Fibroblast of skin of abdomen (primary cell): ENCODE results near the gene HTR2A.
A peak's percentile ranks its signal among the peaks of the same experiment; 100 is the strongest.
"Not testable (repeated sequence)": the region's sequence is repeated elsewhere in the genome, so short reads cannot be mapped to it uniquely, and the experiment has no call there.

ENCODE experiments used
- DNase-seq: peaks from one replicate; pipeline ENCODE4 v3.0.0-alpha.2; 2013

The HTR2A gene

DNA sequence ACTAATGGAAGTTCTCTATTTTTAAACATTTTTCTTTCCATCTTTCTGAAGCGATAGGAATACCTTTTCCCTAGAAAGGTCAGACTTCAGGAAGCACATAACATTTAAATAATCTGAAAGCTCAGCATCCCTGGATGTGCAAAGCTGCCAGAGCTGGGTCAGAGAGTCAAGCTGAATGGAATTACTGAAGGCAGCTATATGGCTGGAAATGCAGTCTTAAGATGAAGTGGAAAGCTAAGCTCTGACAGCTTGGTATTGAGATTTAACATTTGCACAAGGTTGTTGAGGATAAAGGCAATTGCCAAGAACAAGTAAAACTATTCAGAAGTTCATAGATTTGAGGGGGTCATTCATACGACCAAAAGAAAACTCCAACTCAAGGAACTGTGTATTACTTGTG lies 28.8 kb downstream of the HTR2A start:
- DNase-seq: no peak

DNA sequence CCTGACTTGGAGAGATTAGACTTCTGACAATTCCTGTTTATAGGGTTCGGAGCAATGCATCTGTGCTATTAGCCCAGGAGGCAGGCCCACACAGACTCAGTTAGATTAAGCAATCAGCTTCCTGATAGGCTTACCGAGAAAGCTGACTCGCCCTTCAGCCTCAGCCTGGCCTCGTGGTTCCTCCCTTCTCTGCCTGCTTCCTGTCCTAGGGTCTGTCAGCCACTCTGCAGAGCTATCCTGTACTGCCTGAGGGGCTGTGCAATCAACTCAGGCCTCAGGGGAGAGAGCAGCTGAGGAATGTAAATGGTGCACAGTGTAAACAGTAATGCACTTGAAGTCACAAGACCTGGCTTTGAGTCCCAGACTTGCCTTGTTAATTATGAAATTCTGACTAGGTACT lies 30.7 kb downstream of the HTR2A start:
- peak; percentile 38 for DNase-seq

DNA sequence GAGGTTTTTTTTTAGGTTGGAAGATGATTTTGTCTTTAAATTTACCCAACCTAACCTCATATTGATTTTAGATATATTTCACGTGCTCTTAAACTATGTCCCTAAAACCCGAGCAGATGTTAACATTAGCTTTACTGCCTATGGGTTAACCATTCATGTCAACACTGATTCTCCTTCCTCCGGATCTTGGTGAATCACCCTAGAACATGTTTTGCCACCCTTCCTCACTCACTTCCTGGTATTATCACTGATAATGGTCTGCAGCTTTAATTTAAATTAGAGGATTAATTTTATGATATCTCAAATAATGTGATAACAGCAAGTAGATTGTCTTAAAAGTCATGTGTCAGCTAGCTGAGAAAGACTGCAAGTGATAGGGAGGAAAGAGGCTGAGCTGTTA lies 31.9 kb downstream of the HTR2A start:
- DNase-seq: no peak

DNA sequence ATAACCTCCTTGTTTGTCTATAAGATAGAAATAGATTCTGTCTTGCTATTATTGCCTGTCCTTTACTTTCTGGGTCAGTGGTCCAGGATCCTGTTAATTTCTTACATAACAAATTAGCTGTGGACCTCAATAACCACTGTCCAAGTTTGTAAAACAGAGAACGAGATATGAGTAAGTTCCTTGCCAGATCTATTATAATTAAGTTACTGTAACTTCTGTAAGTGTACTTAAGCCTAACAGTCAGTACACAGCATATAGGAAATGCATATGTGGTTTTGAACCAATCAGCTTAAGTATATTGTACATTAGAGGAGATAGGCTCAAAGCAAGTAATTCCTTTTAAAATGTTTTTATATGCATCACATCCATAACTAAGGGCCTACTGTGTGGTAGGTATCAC lies 34.9 kb downstream of the HTR2A start:
- DNase-seq: no peak

DNA sequence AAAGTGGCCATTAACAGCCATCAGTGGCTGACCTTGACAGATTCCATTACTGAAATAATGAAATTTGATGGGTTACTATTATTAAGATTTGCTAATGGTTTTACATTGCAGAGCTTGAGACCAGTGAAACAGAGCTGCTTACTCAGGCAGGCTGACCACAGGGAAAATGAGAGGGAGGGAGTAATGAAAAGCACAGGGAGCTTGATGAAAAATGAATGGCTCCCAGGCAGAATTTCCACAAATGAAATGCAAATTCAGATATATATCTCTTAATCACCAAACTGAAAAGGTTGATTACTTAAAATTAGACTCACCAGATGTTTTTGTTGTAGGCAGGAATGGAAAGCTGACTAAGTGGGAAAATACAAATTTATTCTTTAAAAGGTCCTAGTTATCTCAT lies 36.1 kb downstream of the HTR2A start:
- peak; percentile 32 for DNase-seq

DNA sequence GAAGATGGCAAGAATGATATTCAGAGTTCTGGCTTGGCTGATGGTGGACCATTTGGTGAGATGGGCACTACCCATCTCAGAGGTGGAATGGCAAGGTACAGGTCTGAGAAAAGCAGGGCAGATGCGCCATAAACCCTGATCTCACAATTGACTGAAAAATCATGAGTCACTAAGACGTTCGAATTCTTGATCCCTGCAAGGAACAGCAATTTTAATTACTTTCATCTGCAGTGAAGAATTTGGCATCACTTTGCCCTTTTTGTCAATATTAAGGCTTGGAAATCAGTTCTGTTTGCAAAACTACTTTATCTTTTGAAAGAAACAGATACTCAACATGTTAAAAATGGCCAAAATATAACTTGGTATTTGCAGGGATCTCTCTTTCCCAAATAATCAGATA lies 38.1 kb downstream of the HTR2A start:
- peak; percentile 16 for DNase-seq

DNA sequence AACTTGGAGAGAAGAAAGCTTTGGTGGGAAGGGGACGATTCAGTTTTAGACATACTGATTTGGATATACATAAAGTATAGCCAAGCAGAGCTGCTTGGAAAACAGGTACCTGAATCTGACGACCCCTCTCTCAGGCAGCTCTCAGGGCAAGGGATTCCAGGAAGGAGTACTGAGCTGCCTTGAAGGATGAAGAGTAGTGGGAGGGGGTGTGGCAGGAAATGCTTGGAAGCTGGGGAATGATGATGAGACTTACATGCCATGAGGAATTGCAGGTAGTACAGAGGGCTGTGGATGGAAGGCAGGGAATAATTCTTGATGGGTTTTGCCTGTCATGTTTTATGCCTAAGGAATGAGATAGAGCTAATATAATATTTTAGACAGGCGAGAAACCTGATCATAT lies 38.7 kb downstream of the HTR2A start:
- no peak for DNase-seq

DNA sequence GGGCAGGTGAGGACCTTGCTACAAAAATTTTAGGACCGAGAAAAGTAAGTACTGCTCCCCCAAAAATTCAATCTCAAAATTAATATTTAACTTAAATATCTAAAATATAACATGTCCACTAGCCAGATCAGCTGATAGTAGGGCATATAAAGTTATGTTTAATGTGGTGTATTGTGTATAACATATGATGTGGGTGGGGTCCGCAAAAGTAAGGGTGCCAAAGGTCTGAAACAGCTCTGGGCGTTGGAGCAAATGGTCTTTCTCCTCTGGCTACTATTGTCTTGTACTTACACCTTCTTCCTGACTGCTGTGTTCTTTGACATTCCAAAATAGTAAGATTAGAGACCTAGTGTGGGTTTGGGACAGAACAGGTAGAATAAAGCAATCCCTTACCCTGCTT lies 41.2 kb downstream of the HTR2A start:
- no peak for DNase-seq

DNA sequence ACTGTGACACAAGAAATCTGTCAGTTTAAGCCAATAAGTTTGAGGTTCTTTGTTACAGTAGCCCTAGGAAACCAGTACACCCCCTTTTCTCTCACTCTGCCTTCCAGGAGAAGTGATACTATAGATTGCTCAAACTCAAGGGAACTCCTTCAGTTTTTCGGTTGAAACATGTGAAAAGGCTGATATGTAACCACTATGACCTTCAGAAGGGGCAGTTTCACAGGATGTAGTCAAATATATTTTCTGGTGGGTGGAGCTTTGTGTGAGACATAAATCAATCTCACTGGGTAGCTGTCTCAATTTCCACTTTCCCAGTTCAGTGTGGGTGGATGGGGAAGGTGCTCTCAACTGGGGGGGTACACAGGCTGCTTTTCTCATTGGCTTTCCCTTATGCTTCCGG lies 41.7 kb downstream of the HTR2A start:
- DNase-seq: no peak

DNA sequence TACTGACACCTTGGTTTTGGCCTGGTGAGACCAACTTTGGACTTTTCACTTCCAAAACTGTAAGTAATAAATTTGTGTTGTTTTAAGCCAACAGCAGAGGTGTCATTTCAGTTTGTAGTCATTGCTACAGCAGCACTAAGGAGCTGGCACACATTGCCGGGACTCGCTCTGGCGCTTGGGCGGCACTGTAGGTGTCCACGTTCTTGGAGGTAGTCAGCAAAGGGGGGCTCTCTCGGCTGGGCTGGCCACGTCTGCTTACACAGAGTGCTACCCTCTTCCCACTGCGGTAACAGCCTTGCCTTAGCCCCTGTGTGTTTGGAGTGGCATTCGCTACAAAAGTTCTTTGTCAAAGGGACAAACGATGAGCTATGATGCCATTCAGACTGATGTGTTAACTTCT lies 44.7 kb downstream of the HTR2A start:
- DNase-seq: no peak

DNA sequence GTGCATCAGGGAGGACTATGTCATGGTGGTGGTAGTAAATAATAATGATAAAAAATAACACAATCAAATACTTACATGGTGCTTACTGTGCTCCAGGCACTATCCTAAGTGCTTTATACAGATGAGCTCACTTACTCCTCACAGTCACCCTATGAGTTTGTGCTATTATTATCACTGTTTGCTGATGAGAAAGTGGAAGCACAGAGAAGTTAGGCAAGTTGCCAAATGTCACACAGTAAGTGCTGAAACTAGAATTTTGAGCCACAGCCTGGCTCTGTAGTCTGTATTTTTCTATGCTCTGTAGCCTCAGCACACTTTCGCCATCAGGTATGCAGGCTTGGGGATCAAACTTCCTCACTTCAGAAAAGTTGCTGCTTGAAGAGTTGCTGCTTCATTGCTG lies 46.6 kb downstream of the HTR2A start:
- no peak for DNase-seq

DNA sequence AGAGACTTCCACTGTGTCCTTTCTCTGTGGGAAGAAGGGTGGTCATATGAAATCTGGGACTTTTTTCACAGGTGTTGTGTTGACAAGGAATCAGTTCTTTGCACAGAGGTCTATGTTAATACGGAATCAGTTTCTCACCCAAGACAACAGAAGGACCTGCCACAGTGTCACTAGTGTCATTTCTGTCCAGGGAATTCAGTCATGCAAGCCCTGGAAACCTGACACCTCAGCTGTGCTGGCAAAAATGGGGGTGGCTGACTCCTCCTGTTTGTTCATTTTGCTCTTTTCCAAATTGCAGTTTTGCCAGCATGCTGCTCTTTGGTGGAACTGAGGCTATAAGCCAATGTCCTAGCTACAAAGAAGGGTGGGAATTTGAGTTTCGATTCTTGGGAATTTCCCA lies 50.1 kb downstream of the HTR2A start:
- no peak for DNase-seq

DNA sequence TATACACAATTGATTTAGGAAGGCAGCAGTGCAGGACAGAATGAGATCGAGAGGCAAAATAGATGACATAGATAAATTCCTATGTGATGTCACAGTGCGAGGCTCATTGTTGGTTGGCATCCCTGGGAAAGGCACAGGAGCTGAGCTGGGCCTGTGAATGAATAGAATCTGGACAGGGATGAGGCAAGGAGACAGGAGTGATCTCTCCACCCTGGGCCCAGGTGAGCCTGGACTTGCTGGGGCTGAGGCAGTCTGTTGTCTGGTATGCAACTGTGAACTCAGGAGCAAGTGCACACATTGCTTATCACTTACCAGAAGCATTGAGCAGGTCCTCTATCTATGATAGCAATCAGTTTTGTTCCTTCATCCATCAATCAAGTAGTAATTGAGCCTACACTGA lies 51.7 kb downstream of the HTR2A start:
- DNase-seq: no peak

DNA sequence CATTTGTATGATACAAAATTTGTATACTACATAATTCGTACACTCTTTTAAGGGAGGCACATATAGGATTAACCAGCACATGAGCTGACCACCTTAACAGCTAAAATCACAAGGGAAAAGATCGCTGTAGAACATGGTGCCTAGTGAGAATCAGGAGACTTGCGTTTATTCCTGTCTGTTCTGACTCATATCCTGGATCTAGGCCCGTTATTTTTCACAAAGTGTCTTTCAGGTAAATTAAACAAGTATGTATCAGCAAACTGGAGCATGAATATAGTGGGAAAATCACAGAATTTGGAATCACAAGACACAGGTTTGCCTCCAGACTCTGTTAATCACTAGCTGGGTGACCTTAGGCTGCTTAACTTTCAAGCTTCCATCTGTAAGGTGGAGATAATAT lies 52.4 kb downstream of the HTR2A start:
- DNase-seq: no peak

DNA sequence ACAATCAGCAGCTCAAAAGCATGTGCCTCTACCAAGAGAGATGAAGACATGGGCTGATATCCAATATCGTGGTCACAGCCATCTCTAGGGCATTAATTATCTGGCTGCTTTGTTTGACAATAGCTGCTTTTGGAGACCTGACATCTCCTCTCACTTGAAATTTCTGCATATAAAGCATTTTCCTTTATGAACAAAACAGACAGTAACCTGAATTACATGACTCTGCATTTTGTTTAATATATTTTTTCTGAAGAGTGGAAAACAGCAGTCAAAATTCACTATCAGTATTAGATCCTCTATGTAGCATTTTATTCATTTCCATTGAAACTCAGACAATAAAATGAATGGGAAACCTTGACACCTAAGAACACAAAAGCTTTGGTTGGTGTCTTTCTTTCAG lies 57.5 kb downstream of the HTR2A start:
- no peak for DNase-seq

DNA sequence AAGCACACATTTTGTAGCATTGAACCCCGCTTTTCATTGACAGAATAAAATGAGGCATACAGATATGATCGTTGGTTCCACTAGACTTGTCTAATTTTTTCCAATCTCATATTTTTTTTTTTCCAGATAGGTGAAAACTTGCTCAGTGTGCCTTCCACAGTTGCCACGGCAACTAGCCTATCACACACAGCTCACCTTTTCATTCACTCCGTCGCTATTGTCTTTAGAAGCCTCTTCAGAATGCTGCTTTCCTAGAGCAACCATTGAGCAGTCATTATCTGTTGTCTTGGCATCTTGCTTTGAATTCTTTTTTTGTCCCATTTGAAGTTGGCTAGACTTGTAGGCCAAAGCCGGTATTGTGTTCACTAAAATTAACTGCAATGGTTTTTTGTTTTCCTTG lies 62.2 kb downstream of the HTR2A start:
- DNase-seq: no peak

DNA sequence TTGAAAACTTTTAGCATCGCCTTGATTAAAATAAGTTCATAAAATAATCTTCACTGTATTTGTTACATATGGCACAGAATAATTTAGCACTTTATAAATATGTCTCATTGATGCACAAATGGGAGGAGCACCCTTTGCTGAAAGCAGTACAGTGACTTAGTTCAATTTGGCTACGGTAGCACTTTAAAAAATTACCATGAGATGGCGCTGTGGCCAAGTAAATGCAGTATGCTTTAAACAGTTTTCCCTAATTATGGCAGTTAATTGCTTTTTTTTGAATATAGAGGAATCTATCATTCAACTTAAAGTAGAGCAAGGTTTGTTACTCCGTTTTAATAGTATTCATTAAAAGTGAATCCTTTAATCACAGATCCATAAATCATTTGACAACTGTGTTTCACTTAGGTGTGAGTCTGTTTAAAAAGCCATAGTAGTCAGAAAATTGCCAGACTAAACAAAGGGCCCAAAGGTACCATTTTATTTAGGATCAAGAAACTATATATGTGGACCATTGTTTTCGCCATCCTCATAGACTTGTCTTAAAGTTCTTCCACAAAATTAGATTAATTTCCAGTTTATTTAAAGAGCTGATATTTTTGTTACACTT lies 65.2 kb downstream of the HTR2A start:
- peak; percentile 56 for DNase-seq

DNA sequence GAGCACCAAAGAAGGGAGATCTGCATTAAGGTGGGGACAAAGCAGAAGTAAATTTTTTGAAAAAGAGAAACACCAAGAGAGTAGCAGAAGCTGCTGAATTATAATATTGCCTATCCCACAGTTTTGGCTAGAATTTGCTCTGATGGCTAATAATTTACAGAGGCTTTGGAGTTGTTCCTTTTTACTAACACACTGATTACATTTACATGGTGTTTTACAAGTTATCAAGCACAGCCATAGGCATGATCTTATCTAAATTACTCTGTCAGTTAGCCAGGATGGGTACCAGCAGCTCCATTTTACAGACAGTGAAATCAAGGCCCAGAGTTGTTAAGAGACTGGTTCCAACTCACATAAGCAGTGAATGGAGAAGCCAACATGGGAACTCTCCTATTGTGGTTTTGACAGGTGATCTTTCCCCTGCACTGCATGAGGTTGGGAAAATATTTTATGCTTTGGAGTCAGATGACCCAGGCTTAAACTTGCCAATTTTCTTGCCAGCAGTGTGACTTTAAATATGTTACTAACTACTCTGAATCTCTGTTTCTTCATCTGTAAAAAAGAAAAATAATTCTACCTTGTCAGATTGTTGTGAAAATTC lies 66.3 kb downstream of the HTR2A start:
- DNase-seq: no peak

DNA sequence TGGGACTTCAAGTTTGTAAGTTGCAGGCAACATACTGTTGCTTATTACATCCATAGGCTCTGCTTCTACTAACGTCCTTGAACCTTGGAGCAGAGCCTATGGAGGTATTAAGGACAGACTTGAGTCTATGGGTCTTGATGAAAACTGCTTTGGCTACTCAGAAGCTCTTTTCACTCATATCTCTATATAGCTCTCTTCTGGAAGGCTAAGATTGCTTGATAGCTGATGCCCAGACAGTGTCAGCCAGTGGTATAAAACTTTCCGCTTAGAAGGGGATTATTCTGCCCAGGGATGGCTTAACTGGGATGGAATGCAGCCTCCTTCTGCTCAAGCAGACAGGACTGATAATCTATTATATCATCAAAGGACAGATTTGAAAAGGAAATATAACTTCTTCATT lies 74.3 kb downstream of the HTR2A start:
- no peak for DNase-seq

DNA sequence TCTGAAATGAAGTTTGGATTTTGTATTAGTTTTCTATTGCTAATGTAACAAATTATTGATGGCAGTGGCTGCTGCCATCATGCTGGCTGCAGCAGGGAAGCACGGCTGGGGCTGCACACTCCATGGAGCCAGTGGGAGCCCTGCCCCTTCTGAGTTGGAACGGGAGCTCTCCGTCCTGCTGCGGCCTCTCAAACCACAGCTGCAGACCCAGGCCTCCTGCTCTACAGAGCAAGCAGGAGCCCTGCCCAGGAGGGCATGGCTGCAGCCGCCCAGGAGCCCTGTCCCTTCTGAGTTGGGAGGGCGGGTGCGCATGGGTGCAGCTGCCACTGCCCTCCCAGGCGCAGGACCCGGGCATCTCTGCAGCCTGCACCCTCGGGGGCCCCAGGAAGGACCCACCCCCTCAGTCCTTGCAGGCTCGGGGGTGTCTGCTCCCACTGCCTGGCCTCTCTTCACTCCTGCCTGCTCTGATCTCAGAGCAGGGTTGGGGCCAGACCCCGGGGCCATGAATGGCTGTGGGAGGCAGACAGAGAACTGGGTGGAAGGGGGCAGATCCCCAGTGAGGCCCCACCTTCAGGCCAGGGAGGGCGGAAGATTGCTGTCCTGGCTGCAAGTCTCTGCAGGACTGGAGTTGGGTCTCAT lies 78.9 kb downstream of the HTR2A start:
- DNase-seq: no peak

DNA sequence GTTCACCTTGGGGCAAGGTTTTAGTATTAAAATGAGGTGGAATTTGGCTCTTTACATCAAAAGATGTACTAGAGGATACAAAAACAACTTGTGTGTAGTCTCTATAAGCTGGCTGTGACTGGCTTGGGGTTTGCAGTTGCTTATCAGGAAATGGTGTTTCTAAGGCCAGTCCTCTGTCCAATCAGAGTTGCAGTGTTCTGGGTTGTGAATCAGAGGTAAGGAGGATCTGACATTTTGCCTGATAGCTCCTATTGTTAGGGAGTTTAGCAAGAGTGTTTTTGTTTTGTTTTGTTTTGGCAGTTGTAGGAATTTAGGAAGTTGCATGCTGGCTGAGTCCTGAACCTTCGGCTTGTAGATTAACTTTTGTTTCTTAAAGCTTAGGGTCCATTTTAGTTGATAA lies 79.8 kb downstream of the HTR2A start:
- no peak for DNase-seq

DNA sequence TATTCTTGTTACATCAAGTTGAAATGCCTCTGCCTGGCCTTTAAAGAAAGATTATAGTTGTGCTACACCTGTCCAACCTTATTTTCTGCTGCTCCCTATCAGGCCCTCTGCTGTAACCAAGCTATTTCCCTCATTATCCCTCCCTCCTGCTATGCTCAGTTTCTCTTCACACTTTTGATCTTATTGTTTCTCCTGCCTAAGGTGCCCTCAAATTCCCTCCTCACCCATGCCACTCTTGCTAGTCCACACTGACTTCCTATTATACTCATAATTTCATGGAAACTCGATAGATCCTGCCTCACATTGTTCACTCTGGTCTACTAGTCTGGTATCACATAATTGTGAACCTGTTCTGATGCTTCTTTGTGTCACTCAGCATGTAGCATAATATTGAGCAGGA lies 80.5 kb downstream of the HTR2A start:
- DNase-seq: no peak

DNA sequence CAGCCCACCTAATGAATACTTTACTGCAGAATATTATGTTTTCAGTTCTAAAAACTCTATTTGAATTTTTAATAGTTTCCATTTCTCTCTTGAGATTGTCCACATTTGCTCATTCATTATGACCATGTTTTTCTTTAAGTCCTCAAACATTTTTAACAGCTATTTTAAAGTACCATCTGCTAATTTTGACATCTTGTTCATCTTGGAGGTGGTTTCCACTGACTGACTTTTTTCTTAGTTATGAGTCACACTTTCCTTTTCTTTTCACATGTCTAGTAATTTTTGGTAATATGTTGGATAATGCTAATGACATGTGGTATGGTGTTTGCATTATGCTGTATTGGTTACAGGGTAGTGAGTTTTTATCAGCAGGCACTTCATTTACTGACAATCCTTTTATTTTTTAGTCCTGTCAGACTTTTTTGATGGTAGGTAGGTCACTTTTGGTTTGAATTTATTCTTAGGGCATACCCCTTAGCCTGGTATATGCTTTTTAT lies 84.5 kb downstream of the HTR2A start:
- DNase-seq: no peak

DNA sequence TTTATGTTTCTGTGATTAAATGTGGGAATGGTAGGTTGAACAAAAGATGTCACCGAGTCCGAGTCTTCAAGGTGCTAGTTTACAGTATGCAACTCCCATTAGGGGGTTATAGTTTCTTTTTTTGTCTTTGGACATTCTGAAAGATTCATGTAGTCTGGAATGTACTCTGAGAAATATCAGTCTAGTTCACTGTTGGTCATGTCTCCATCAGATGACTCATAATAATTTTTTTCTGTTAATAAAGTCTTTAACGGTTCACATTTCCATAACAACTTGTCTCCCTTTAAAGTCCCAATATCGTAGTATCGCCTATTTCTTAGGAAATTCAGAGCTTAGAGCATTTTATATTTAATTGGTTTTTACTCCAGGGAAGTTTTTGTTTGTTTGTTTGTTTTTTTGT lies 86.4 kb downstream of the HTR2A start:
- peak; percentile 27 for DNase-seq

DNA sequence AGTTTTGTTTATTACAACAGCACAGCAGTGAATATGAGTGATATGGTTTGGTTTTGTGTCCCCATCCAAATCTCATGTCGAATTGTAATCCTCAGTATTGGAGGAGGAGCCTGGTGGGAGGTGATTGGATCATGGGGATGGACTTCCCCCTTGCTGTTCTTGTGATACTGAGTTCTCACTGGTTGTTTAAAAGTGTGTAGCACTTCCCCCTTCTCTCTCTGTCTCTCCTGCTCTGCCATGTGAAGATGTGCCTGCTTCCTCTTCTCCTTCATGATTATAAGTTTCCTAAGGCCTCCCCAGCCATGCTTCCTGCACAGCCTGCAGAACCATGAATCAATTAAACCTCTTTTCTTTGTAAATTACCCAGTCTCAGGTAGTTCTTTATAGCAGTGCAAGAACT lies 91.9 kb downstream of the HTR2A start:
- not testable (repeated sequence) for DNase-seq
